ENCODE results near the gene C12orf56. TPM values are rescaled to one million over a fixed set of nuclear protein-coding genes. Genes with fewer than 3 reads are reported as not detected.
A peak's percentile ranks its signal among the peaks of the same experiment; 100 is the strongest.

C12orf56 gene
- total and polyA plus RNA-seq, 2 donors (not counting 3 experiments of a cell fraction or from before 2014, with no cell fraction given), result 0.06 TPM; not detected in 1

DNA sequence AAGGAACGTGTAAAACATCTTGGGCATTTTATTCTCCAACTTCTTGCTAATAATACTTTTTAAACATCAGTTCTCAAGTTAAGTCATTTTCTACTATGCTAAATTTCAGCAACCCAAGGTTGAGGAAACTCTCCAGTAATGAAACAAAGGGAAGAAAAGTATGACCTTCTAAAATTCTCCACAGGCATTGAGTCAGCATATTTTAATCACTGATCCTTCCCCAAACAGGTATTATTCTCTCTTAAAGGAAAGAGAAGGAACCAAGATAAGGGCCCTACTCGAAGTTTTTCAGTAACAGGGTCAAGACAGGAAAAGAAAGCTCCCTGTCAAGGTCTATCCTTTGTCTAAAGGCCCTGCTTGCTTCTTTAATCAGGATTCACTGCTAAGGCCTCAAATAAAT, 171.4 kb downstream of the C12orf56 start:
- ChIA-PET POLR2A (no interaction called here), CTCF (interaction anchor here (1.3 to 1.8 kb wide), 3 partner anchors 12 to 375 kb away, joined by 4 to 10 read pairs (median 6); partner anchors contain the start of gene SRGAP1)
- Histone ChIP-seq H3K27me3 (ENCODE audit: control insufficient read depth in 2 of 2, insufficient read depth in 2 of 2, low read length in 2 of 2) (no peaks in the 10 kb centered on the region), H3K4me1 (ENCODE audit: control insufficient read depth, extremely low read depth, insufficient read depth, low read length) (peaks cover 7% of the 10 kb centered on the region), H3K9me3 (replicated peaks; ENCODE audit: control insufficient read depth, insufficient read depth, low read length) (no peaks in the 10 kb centered on the region), H4K20me1 (replicated peaks; ENCODE audit: control insufficient read depth, extremely low read depth, insufficient read depth, low read length) (no peaks in the 10 kb centered on the region), H3K4me3 (replicated peaks in 1 of 3; ENCODE audit: insufficient read depth in 1 of 3, low read depth in 1 of 3, low read length in 3 of 3) (no peak overlapping the region), H2AFZ (ENCODE audit: low read depth, low read length) (peak overlapping the region; percentile 24), H3K4me2 (ENCODE audit: insufficient read depth, low read length) (no peak overlapping the region), H3K27ac (ENCODE audit: insufficient read depth, low read depth, low read length) (no peak overlapping the region), H3K36me3 (ENCODE audit: control insufficient read depth in 2 of 2, extremely low read depth in 1 of 2, insufficient read depth in 2 of 2, low read length in 2 of 2) (no peaks in the 10 kb centered on the region), H3K79me2 (ENCODE audit: control insufficient read depth, insufficient read depth, low read length) (no peaks in the 10 kb centered on the region), H3K9me1 (replicated peaks; ENCODE audit: control insufficient read depth, extremely low read depth, insufficient read depth, low read length) (no peaks in the 10 kb centered on the region), H3K9ac (replicated peaks; ENCODE audit: extremely low read depth, insufficient read depth, low read length) (no peak overlapping the region)
- dilution Hi-C loops (cut with MboI; ENCODE audit: extremely low pct_ligation_motif_present, low sequenced_read_pairs), result no loop called here
- TF ChIP-seq POLR2AphosphoS5 (IDR thresholded peaks at IDR 0.05; ENCODE audit: insufficient read depth, low read depth, low read length) (no peak), FOS (IDR thresholded peaks at IDR 0.05; ENCODE audit: borderline replicate concordance, insufficient read depth, low read length) (no peak), EZH2 (IDR thresholded peaks at IDR 0.05; ENCODE audit: borderline replicate concordance, low read depth, low read length, severe bottlenecking) (no peak), CTCF (IDR thresholded peaks at IDR 0.05; ENCODE audit: extremely low read depth in 1 of 2, insufficient read depth in 1 of 2, low read depth in 1 of 2, low read length in 2 of 2) (no peak), GATA2 (IDR thresholded peaks at IDR 0.05; ENCODE audit: insufficient read depth, insufficient read length, low read depth, low read length) (no peak), POLR2A (IDR thresholded peaks at IDR 0.05; ENCODE audit: low read depth, low read length) (no peak)
- TF ChIP-seq, protein P1, sequence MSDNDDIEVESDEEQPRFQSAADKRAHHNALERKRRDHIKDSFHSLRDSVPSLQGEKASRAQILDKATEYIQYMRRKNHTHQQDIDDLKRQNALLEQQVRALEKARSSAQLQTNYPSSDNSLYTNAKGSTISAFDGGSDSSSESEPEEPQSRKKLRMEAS (IDR thresholded peaks at IDR 0.05; ENCODE audit: insufficient read depth, insufficient read length), result no peak
- FAIRE-seq (no peak), DNase-seq (ENCODE audit: low read depth, low spot score) (peak; percentile 6)
- BruUV-seq (replicated peaks), result no TSS peak
- intact Hi-C loops (cut with micrococcal nuclease), result no loop called here
